ENCODE data around the gene WFDC10B.

Gene WFDC10B

DNA sequence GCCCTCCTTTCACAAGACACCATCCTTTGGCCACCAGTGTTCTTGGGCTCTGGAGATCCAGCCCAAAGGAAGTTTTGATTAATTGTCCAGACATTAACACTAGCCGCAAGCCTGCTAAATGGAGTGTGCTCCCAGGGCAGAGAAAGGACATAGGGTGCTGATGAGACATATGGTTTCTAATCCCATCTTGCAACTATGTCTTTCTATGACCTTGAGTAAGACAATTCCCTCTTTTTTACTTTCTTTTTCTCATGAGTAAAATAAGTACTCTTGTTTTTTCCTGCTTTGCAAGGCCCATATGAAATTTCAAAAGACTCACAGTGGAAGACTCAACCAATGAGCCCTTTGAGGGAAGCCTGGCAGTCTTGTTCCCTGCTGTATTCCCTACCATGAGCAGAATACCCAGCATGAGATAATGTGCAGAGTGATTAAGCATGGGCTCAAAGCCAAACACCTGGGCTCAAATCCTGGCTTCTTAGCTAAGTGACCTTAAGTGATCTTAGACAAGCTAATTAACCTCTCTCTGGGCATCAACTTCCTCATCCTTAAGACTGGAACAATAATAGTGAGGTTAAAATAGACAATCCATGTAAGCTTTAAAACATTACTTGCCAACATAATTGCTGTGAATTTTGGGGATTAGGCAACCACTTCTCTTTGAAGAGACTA, at the start of gene WFDC10B:
WFDC10B (minus strand) TSS at position 51 of the 669 bp plus-strand sequence. CDS start 19,027 bp downstream, outside the sequence.
- H3K4me3 ChIP-seq (ENCODE audit: low read depth, low read length): no peak within 1 kb of the TSS
- TF ChIP-seq, protein P1, sequence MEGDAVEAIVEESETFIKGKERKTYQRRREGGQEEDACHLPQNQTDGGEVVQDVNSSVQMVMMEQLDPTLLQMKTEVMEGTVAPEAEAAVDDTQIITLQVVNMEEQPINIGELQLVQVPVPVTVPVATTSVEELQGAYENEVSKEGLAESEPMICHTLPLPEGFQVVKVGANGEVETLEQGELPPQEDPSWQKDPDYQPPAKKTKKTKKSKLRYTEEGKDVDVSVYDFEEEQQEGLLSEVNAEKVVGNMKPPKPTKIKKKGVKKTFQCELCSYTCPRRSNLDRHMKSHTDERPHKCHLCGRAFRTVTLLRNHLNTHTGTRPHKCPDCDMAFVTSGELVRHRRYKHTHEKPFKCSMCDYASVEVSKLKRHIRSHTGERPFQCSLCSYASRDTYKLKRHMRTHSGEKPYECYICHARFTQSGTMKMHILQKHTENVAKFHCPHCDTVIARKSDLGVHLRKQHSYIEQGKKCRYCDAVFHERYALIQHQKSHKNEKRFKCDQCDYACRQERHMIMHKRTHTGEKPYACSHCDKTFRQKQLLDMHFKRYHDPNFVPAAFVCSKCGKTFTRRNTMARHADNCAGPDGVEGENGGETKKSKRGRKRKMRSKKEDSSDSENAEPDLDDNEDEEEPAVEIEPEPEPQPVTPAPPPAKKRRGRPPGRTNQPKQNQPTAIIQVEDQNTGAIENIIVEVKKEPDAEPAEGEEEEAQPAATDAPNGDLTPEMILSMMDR (IDR thresholded peaks at IDR 0.05; ENCODE audit: borderline replicate concordance, insufficient read depth, low read depth, low read length): no peak

DNA sequence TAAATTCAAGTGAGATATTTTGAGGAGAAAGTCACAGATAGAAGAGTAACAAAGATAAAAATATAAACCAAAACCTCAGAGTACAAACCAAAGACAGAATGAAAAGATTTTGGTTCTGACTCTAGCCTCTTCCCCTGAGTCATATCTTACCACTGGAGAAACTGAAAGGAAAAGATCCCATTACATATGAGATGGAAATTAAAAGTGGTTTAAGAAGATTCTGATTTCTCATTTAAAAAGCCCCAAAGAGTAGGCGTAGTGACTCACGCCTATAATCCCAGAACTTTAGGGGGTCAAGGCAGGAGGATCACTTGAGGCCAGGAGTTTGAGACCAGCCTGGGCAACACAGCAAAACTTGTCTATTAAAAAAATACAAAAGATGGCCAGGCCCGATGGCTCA, 47.9 kb upstream of the WFDC10B start:
- TF ChIP-seq, protein P1 (IDR thresholded peaks at IDR 0.05; ENCODE audit: borderline replicate concordance, insufficient read depth, low read depth, low read length): no peak
- no peak overlapping the region for H3K4me3 ChIP-seq (ENCODE audit: low read depth, low read length)

DNA sequence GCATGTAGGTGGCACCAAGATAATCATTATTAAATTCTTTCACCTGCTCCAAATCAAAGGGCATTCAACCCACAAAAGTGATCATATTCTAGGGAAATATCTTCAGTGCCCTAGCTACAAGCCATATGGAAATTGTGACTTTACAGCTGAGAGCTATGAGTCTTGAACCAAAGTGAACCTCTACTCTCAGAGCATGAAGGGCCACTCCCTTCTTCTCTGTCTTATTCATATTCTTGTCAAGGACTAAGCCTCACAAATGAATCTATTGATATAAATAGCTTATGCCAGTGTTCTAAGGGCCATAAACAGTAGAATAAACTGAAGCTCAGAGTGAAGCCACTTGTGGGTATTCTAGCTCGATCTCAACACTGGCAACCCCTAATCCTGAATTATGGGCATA, 46.9 kb upstream of the WFDC10B start:
- H3K4me3 ChIP-seq (ENCODE audit: low read depth, low read length): no peak overlapping the region
- TF ChIP-seq, protein P1 (IDR thresholded peaks at IDR 0.05; ENCODE audit: borderline replicate concordance, insufficient read depth, low read depth, low read length): no peak

DNA sequence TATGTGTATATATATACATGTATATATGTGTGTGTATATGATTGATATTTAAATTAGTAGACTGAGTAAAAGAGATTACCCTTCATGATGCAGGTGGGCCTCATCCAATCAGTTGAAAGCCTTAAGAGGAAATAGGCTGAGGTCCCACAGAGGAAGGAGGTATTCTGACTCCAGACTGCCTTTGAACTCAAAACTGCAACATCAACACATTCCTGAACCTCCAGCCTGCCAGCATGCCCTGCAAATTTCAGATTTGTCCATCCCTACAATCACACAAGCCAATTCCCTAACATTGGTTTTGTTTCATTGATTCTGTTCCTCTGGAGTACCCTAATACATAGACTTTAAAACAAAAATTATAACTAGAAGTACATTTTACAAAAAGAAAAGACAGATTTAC, 40.2 kb upstream of the WFDC10B start:
- no peak overlapping the region for H3K4me3 ChIP-seq (ENCODE audit: low read depth, low read length)
- TF ChIP-seq, protein P1 (IDR thresholded peaks at IDR 0.05; ENCODE audit: borderline replicate concordance, insufficient read depth, low read depth, low read length): no peak

DNA sequence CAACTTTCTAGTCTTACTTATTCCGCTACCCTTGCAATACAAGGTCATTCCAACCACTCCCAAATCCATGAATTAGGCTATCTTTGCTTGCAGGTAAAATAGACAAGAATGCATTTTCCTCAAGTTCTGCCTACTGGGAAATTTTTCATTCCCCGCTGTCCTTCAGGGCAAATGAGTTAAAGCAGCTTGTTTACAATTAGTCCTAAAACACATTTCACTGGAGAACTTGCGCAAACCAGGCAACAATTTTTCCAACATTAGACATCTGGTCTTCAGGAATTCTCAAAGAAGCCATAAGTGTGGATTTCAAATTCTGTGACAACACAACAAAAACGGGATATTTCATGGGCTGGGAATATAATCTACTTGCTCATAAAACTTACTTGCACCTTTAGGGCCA, 37.8 kb upstream of the WFDC10B start:
- TF ChIP-seq, protein P1 (IDR thresholded peaks at IDR 0.05; ENCODE audit: borderline replicate concordance, insufficient read depth, low read depth, low read length): no peak
- H3K4me3 ChIP-seq (ENCODE audit: low read depth, low read length): no peak overlapping the region

DNA sequence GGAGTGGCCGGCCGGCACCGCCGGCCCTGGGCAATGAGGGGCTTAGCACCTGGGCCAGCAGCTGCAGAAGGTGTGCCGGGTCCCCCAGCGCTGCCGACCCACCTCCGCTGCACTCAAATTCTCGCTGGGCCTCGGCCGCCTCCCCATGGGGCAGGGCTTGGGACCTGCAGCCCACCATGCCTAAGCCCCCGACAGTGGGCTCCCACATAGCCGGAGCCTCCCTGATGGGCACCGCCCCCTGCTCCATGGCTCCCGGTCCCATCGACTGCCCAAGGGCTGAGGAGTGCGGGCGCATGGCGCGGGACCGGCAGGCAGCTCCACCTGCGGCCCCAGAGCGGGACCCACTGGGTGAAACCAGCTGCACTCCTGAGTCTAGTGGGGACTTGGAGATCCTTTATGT, 31.2 kb upstream of the WFDC10B start:
- TF ChIP-seq, protein P1 (IDR thresholded peaks at IDR 0.05; ENCODE audit: borderline replicate concordance, insufficient read depth, low read depth, low read length): no peak
- no peak overlapping the region for H3K4me3 ChIP-seq (ENCODE audit: low read depth, low read length)

DNA sequence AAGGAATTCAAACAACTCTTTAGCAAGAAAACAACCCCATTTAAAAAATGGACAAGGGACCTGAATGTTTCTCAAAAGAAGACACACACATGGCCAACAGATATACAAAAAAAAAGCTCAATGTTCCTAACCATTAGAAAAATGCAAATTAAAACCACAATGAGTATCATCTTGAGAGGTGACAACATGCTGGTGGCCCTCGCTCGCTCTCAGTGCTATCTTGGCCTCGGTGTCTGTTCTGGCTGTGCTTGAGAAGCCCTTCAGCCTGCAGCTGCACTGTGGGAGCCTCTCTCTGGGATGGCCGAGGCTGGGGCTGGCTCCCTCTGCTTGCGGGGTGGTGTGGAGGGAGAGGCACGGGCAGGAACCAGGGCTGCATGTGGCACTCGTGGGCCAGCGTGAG, 30.7 kb upstream of the WFDC10B start:
- TF ChIP-seq, protein P1 (IDR thresholded peaks at IDR 0.05; ENCODE audit: borderline replicate concordance, insufficient read depth, low read depth, low read length): no peak

More for the DNA sequence above, 30.7 kb upstream of the WFDC10B start:
- no peak overlapping the region for H3K4me3 ChIP-seq (ENCODE audit: low read depth, low read length)

All from GM12875 (cell line).